ENCODE data around the gene TIMP2. TPM values are rescaled to one million over a fixed set of nuclear protein-coding genes. Genes with fewer than 3 reads are reported as not detected.
A peak's percentile ranks its signal among the peaks of the same experiment; 100 is the strongest.

TIMP2 gene
- total RNA-seq, 4 donors from 2014 or later, result 20.4 to 28.7 (median 27.0) TPM

GRCh38 chr17:78865682-78866390 lies 59.4 kb downstream of the TIMP2 start:
- in situ Hi-C loops (cut with MboI; ENCODE audit: low sequenced_read_pairs in 4 of 4), result loop anchor here in 2 of 4 donors (5.0 kb wide), 1 partner anchor 101 kb away; no protein-coding TSS in a partner anchor
- TF ChIP-seq POLR2A (IDR thresholded peaks at IDR 0.05) (no peak), CTCF (IDR thresholded peaks at IDR 0.05 in 4 of 5, conservative IDR thresholded peaks at IDR 0.05 in 1 of 5) (peak; percentile 82 to 93 (median 86))
- Histone ChIP-seq H3K27me3 (no peaks in the 10 kb centered on the region), H3K27ac (no peak overlapping the region), H3K36me3 (peaks cover 0 to 3% of the 10 kb centered on the region in 2 donors), H3K4me1 (peaks cover 0 to 4% of the 10 kb centered on the region in 2 donors), H3K9me3 (no peaks in the 10 kb centered on the region), H3K4me3 (peak overlapping the region in 1 of 4 donors; percentile 25)
- DNase-seq, result peak; percentile 61 to 77
- intact Hi-C loops (cut with DNase I; ENCODE audit: low total_unique reads), result loop anchor here (1.0 kb wide), 1 partner anchor 105 kb away; no protein-coding TSS in a partner anchor
- ATAC-seq, result peak; percentile 67 to 85

- no peaks in the 10 kb centered on the region for H3K9me3 ChIP-seq
- intact Hi-C loops (cut with DNase I; ENCODE audit: low total_unique reads) (no loop called here), in situ Hi-C loops (cut with MboI; ENCODE audit: low sequenced_read_pairs in 4 of 4) (loop anchor here in 1 of 4 donors (5.0 kb wide), 1 partner anchor 103 kb away; no protein-coding TSS in a partner anchor)
- no peaks in the 10 kb centered on the region for H3K36me3 ChIP-seq
- no peak for DNase-seq
- no peak for ATAC-seq
- H3K4me1 ChIP-seq, result peaks cover 0 to 4% of the 10 kb centered on the region in 2 donors
- no peak overlapping the region for H3K27ac ChIP-seq
- TF ChIP-seq CTCF (IDR thresholded peaks at IDR 0.05 in 4 of 5, conservative IDR thresholded peaks at IDR 0.05 in 1 of 5), result no peak
- TF ChIP-seq POLR2A (IDR thresholded peaks at IDR 0.05), result no peak
- no peaks in the 10 kb centered on the region for H3K27me3 ChIP-seq
- no peak overlapping the region for H3K4me3 ChIP-seq
Observed at GRCh38 chr17:78864117-78864516, 61.1 kb downstream of the TIMP2 start.

- Histone ChIP-seq H3K4me1 (peaks cover 0 to 4% of the 10 kb centered on the region in 2 donors), H3K27ac (peak overlapping the region; percentile 76 to 82 (median 78)), H3K27me3 (no peaks in the 10 kb centered on the region), H3K9me3 (no peaks in the 10 kb centered on the region), H3K4me3 (no peak overlapping the region), H3K36me3 (no peaks in the 10 kb centered on the region)
- intact Hi-C loops (cut with DNase I; ENCODE audit: low total_unique reads), result no loop called here
- TF ChIP-seq CTCF (IDR thresholded peaks at IDR 0.05 in 4 of 5, conservative IDR thresholded peaks at IDR 0.05 in 1 of 5), result no peak
- TF ChIP-seq POLR2A (IDR thresholded peaks at IDR 0.05), result peak; percentile 47 to 67
- ATAC-seq, result peak; percentile 87 to 92
- peak; percentile 82 to 85 for DNase-seq
- in situ Hi-C loops (cut with MboI; ENCODE audit: low sequenced_read_pairs in 4 of 4), result loop anchor here in 1 of 4 donors (5.0 kb wide), 1 partner anchor 105 kb away; no protein-coding TSS in a partner anchor
Observed at GRCh38 chr17:78862073-78863023, 62.8 kb downstream of the TIMP2 start.

- DNase-seq (no peak), ATAC-seq (no peak)
- Histone ChIP-seq H3K4me1 (peaks cover 0 to 4% of the 10 kb centered on the region in 2 donors), H3K36me3 (no peaks in the 10 kb centered on the region), H3K27ac (peak overlapping the region; percentile 76 to 82 (median 78)), H3K9me3 (no peaks in the 10 kb centered on the region), H3K27me3 (no peaks in the 10 kb centered on the region), H3K4me3 (no peak overlapping the region)
- TF ChIP-seq CTCF (IDR thresholded peaks at IDR 0.05 in 4 of 5, conservative IDR thresholded peaks at IDR 0.05 in 1 of 5) (no peak), POLR2A (IDR thresholded peaks at IDR 0.05) (no peak)
- intact Hi-C loops (cut with DNase I; ENCODE audit: low total_unique reads) (no loop called here), in situ Hi-C loops (cut with MboI; ENCODE audit: low sequenced_read_pairs in 4 of 4) (loop anchor here in 1 of 4 donors (5.0 kb wide), 1 partner anchor 106 kb away; no protein-coding TSS in a partner anchor)
Observed at GRCh38 chr17:78861229-78861628, 64.0 kb downstream of the TIMP2 start.
